GM12878 (cell line): ENCODE data around the gene ACADVL. TPM values are rescaled to one million over a fixed set of nuclear protein-coding genes. Genes with fewer than 3 reads are reported as not detected.

Source experiments
- ATAC-seq: fragments of 200-7000 bp; cut with Tn5 transposase; 3 replicates; pipeline ENCODE4 v1.9.1; 2020; ENCODE audit warnings: mild to moderate bottlenecking, moderate library complexity
- BruUV-seq: library from RNA; stranded (reverse); fragments of 400-500 nt; replicated peaks from 2 replicates; lab custom pipeline; 2021; lab: Mats Ljungman, UMichigan
- CTCF ChIA-PET: fragments of 300-600 bp; sonication (Branson Sonifier 250); formaldehyde crosslinking; extraction: SDS; loops from one replicate; lab custom pipeline; 2021; ENCODE audit warnings: inconsistent platforms; lab: Yijun Ruan, JAX
- POLR2A ChIA-PET: fragments of 350-600 bp; formaldehyde crosslinking; extraction: SDS; loops from one replicate; lab custom pipeline; 2021; ENCODE audit warnings: inconsistent platforms; lab: Charles Lee
- RAD21 ChIA-PET: fragments of 300-600 bp; sonication (Branson Sonifier 250); formaldehyde crosslinking; loops from one replicate; lab custom pipeline; 2023; ENCODE audit warnings: antibody characterized with exemption; ENCODE audit not compliant: unreplicated experiment; lab: Charles Lee
- SMC1A ChIA-PET: fragments of 300-600 bp; sonication (Branson Sonifier 250); formaldehyde crosslinking; loops from one replicate; lab custom pipeline; 2023; ENCODE audit not compliant: unreplicated experiment, uncharacterized antibody; lab: Charles Lee
- DNase-seq: peaks from one replicate; pipeline ENCODE4 v3.0.0-alpha.2; 2011; ENCODE audit warnings: low read depth, low spot score
- FAIRE-seq: peaks from 3 replicates; lab custom pipeline; 2011; peaks lifted over from hg19 to GRCh38; lab: Jason Lieb, UNC
- H2AFZ ChIP-seq: 2 replicates; pipeline ENCODE4 v1.6.0; 2011; ENCODE audit warnings: low read depth, low read length, control low read depth; ENCODE audit not compliant: control insufficient read depth
- H3K27ac ChIP-seq: 2 replicates; pipeline ENCODE4 v1.5.1; 2011; ENCODE audit warnings: control low read depth; ENCODE audit not compliant: control insufficient read depth, insufficient read depth
- H3K27me3 ChIP-seq, 2 experiments: replicated peaks in 1 of 2; 2 replicates each; pipeline versions ENCODE4 v1.6.0 to v1.6.1; 2011; ENCODE audit warnings: low read length in 1 of 2; ENCODE audit not compliant: control insufficient read depth in 2 of 2, insufficient read depth in 2 of 2
- H3K36me3 ChIP-seq, 2 experiments: 2 replicates each; pipeline ENCODE4 v1.5.1; 2011; ENCODE audit warnings: low read length in 1 of 2; ENCODE audit not compliant: control insufficient read depth in 2 of 2, insufficient read depth in 2 of 2
- H3K4me1 ChIP-seq: 2 replicates; pipeline ENCODE4 v1.6.1; 2011; ENCODE audit warnings: mild to moderate bottlenecking, low read length, moderate library complexity, mixed read lengths; ENCODE audit not compliant: control insufficient read depth, insufficient read depth
- H3K4me2 ChIP-seq: 2 replicates; pipeline ENCODE4 v1.6.0; 2011; ENCODE audit warnings: control low read depth; ENCODE audit not compliant: control insufficient read depth, insufficient read depth
- H3K4me3 ChIP-seq: fragments of 200-600 bp; sonication (generic); 2 replicates; pipeline ENCODE4 v1.5.1; 2016
- H3K79me2 ChIP-seq: 2 replicates; pipeline ENCODE4 v1.6.0; 2011; ENCODE audit warnings: low read length; ENCODE audit not compliant: control insufficient read depth, insufficient read depth
- H3K9ac ChIP-seq: 2 replicates; pipeline ENCODE4 v1.8.0; 2011; ENCODE audit warnings: low read length, control low read depth, mixed read lengths; ENCODE audit not compliant: control insufficient read depth, insufficient read depth
- H3K9me3 ChIP-seq: replicated peaks from 3 replicates; pipeline ENCODE4 v1.5.1; 2011; ENCODE audit warnings: mild to moderate bottlenecking, low read length; ENCODE audit not compliant: control insufficient read depth, insufficient read depth
- H4K20me1 ChIP-seq: 2 replicates; pipeline ENCODE4 v1.6.0; 2011; ENCODE audit not compliant: control insufficient read depth, insufficient read depth
- ETV6 ChIP-seq, 2 experiments: fragments of 450-650 bp in 1 of 2; IDR thresholded peaks in 1 of 2; conservative IDR thresholded peaks in 1 of 2; 2 replicates each; pipeline ENCODE4 v1.6.1; 2014; ENCODE audit warnings: antibody characterized with exemption in 1 of 2, borderline replicate concordance in 1 of 2, low read depth in 1 of 2, mild to moderate bottlenecking in 1 of 2, moderate library complexity in 1 of 2
- MYB ChIP-seq: fragments of 150-350 bp; IDR thresholded peaks from 2 replicates; pipeline ENCODE4 v1.6.1; 2014; ENCODE audit warnings: mild to moderate bottlenecking, low read depth, low read length, borderline replicate concordance
- NBN ChIP-seq: fragments of 450-650 bp; IDR thresholded peaks from 2 replicates; pipeline ENCODE4 v1.6.1; 2016
- PAX5 ChIP-seq: IDR thresholded peaks from 2 replicates; pipeline ENCODE4 v1.6.1; 2011; ENCODE audit warnings: low read depth, low read length, borderline replicate concordance
- POLR2A ChIP-seq: IDR thresholded peaks from 2 replicates; pipeline ENCODE4 v1.6.1; 2011; ENCODE audit warnings: low read depth, mild to moderate bottlenecking, low read length
- POU2F2 ChIP-seq: IDR thresholded peaks from 3 replicates; pipeline ENCODE4 v1.6.1; 2011; ENCODE audit warnings: low read depth, mild to moderate bottlenecking, low read length, borderline replicate concordance
- RAD51 ChIP-seq: fragments of 450-650 bp; IDR thresholded peaks from 2 replicates; pipeline ENCODE4 v1.6.1; 2016; ENCODE audit warnings: moderate library complexity, mild to moderate bottlenecking, inconsistent platforms
- SIN3A ChIP-seq: IDR thresholded peaks from 2 replicates; pipeline ENCODE4 v1.6.1; 2012; ENCODE audit warnings: low read depth, low read length, improper control_type of control experiment
- SIX5 ChIP-seq: IDR thresholded peaks from 2 replicates; pipeline ENCODE4 v1.6.1; 2011; ENCODE audit warnings: mild to moderate bottlenecking, low read depth, low read length, moderate library complexity; ENCODE audit not compliant: severe bottlenecking
- SRF ChIP-seq, 2 experiments: IDR thresholded peaks; 2 replicates each; pipeline ENCODE4 v1.6.1; 2011; ENCODE audit warnings: low read depth in 2 of 2, low read length in 2 of 2, mild to moderate bottlenecking in 1 of 2, moderate library complexity in 1 of 2
- STAT3 ChIP-seq: IDR thresholded peaks from 2 replicates; pipeline ENCODE4 v1.6.1; 2011; ENCODE audit warnings: low read depth, low read length, improper control_type of control experiment
- ZNF384 ChIP-seq: IDR thresholded peaks from 2 replicates; pipeline ENCODE4 v1.6.1; 2012; ENCODE audit warnings: low read depth, mild to moderate bottlenecking, low read length, improper control_type of control experiment, borderline replicate concordance
- WGBS: methylation state at CpG from one replicate; pipeline ENCODE4 v1.1.6; 2016; ENCODE audit warnings: low lambda C conversion rate; ENCODE audit not compliant: insufficient replicate concordance, insufficient coverage; ENCODE audit errors: missing lambda C conversion rate; 5-methylcytosine and 5-hydroxymethylcytosine counted together
- in situ Hi-C: fragments of 300-500 bp; cut with MboI; formaldehyde crosslinking; loops from 9 replicates; pipeline ENCODE4 v1.14.3; 2018; ENCODE audit warnings: mixed read lengths
- intact Hi-C: fragments of 100-400 bp; cut with micrococcal nuclease; formaldehyde crosslinking; loops from one replicate; pipeline ENCODE4 v1.14.2; 2022; ENCODE audit not compliant: unreplicated experiment
- polyA plus RNA-seq, 11 experiments: library from polyadenylated mRNA; depleted of rRNA in 4 of 11; unstranded in 6 of 11; stranded (reverse) in 5 of 11; fragments of >200 nt; fragmentation: Nextera tagmentation in 4 of 11; fragmentation: Illumina TruSeq in 1 of 11; extraction: Ambion mirVana in 4 of 11; extraction: Trizol in 1 of 11; gene quantifications; 1 replicate in 1 of 11; 2 replicates in 10 of 11; pipeline versions ENCODE4 v1.2.1 to v1.2.3, GENCODE V29; 2011 to 2016; ENCODE audit warnings: inconsistent platforms in 2 of 11, missing spikeins in 2 of 11, low read depth in 1 of 11
- total RNA-seq, 4 experiments: library from RNA; depleted of rRNA in 3 of 4; stranded (reverse); fragments of >200 nt in 3 of 4; fragmentation: Illumina TruSeq in 1 of 4; extraction: Trizol in 1 of 4; gene quantifications; 2 replicates each; pipeline versions ENCODE4 v1.2.1 to v1.2.3, GENCODE V29; 2013 to 2021
- TF ChIP-seq, protein P1 (sequence below): fragments of 450-650 bp; IDR thresholded peaks from 2 replicates; pipeline ENCODE4 v1.6.1; 2018; ENCODE audit warnings: borderline replicate concordance, mild to moderate bottlenecking; ENCODE audit not compliant: partially characterized antibody
- TF ChIP-seq, protein P2 (sequence below): fragments of 450-650 bp; formaldehyde crosslinking; IDR thresholded peaks from 2 replicates; pipeline ENCODE4 v1.4.0; 2022; ENCODE audit warnings: mild to moderate bottlenecking, moderate library complexity

Gene ACADVL
- total and polyA plus RNA-seq, 10 of the 15 experiments (the other 5 are each of a cell fraction or from before 2014, with no cell fraction given) = 25.4 to 232 (median 180) TPM

DNA sequence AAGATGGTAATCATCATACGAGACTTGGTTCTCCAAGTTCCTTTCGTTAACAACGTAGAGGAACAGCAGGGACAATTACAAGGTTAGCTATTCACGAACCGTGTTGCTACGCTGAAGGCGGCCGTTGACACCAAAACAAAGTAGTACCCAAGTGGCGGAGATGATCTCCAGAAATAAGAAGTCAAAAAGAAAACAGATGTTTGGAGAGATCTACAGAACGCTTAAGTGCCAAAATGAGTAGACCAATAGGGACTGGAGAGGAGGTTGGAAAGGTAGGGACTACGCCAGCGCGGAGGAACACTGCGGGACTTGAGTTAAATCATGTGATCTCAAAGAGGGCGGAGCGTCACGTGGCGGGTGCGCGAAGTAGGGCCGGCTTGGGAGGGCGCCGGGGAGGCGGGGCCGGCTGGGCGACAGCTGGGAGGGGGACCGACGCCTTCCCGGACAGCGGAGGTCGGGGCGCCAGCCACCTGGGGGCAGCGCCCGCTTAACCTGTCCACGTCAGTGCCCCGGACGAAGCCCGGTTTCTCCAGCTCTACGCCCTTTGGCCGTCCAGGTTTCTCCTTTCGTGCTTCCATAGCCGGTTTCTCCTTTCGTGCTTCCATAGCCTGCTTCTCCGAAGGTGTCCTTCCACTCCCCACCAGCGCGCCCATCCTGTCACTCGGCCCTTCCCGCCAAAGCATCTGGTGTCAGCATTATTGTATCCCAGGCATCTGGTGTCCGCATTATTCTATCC, 23.1 kb downstream of the ACADVL start:
- H3K36me3 ChIP-seq = peaks cover 10 to 19% of the 10 kb centered on the region in 2 experiments; a peak in 3 of 4 replicates
- DNase-seq (peak; percentile 81), ATAC-seq (peak; percentile 56), FAIRE-seq (peak; percentile 93)
- H3K4me3 ChIP-seq = peak overlapping the region; percentile 83
- ChIA-PET RAD21 (interaction anchor here (1.0 to 6.3 kb wide), 6 partner anchors 8 to 109 kb away, joined by 3 to 51 read pairs (median 6); partner anchors contain the start of genes ACADVL, ACAP1, CTDNEP1 and DLG4), CTCF (interaction anchor here (0.7 to 6.0 kb wide), 3 partner anchors 10 to 197 kb away, joined by 3 to 70 read pairs (median 6); partner anchors contain the start of genes ACADVL and DLG4), POLR2A (interaction anchor here (0.9 to 7.3 kb wide), 7 partner anchors 7 to 204 kb away, joined by 3 to 99 read pairs (median 8); partner anchors contain the start of genes ACADVL, CTDNEP1, DLG4 and DVL2), SMC1A (interaction anchor here (1.0 to 4.3 kb wide), 5 partner anchors 8 to 94 kb away, joined by 3 to 34 read pairs (median 5); partner anchors contain the start of genes ACADVL, ACAP1, CTDNEP1 and DLG4)
- H4K20me1 ChIP-seq = no peaks in the 10 kb centered on the region
- no peaks in the 10 kb centered on the region for H3K9me3 ChIP-seq
- H3K9ac ChIP-seq = peak overlapping the region; percentile 93
- intact Hi-C loops (loop anchor here (1.0 to 5.0 kb wide), 2 partner anchors 7 to 64 kb away; partner anchors contain the start of gene EIF5A), in situ Hi-C loops (no loop called here)
- H3K27ac ChIP-seq = peak overlapping the region; percentile 67
- H2AFZ ChIP-seq = peak overlapping the region; percentile 70
- peak overlapping the region; percentile 88 for H3K4me2 ChIP-seq
- H3K79me2 ChIP-seq = peaks cover 43% of the 10 kb centered on the region
- WGBS = 9% methylated on average over 49 of the region's 49 CpGs
- H3K27me3 ChIP-seq = no peaks in the 10 kb centered on the region
- no TSS peak for BruUV-seq
- H3K4me1 ChIP-seq = peaks cover 16% of the 10 kb centered on the region
- TF ChIP-seq PAX5 (peak; percentile 55; the same call in 1 of the 2 replicates), SIX5 (no peak), ETV6 (conservative IDR thresholded peaks at IDR 0.05 in 1 of 2, IDR thresholded peaks at IDR 0.05 in 1 of 2; ENCODE audit: borderline replicate concordance in 1 of 2, low read depth in 1 of 2) (0 out of 4 replicates have a peak, but pooled peaks of 1 of the 2 experiments have one; percentile 20), ZNF384 (no peak), STAT3 (no peak), SIN3A (peak; percentile 97), RAD51 (peak; percentile 99), POLR2A (peak; percentile 65), MYB (no peak), NBN (peak; percentile 95), POU2F2 (peak; percentile 76; the same call in 2 of the 3 replicates), SRF (IDR thresholded peaks at IDR 0.05; ENCODE audit: low read depth in 2 of 2, low read length in 2 of 2) (0 out of 4 replicates have a peak, but pooled peaks of 1 of the 2 experiments have one; percentile 23)
- TF ChIP-seq, protein P1, sequence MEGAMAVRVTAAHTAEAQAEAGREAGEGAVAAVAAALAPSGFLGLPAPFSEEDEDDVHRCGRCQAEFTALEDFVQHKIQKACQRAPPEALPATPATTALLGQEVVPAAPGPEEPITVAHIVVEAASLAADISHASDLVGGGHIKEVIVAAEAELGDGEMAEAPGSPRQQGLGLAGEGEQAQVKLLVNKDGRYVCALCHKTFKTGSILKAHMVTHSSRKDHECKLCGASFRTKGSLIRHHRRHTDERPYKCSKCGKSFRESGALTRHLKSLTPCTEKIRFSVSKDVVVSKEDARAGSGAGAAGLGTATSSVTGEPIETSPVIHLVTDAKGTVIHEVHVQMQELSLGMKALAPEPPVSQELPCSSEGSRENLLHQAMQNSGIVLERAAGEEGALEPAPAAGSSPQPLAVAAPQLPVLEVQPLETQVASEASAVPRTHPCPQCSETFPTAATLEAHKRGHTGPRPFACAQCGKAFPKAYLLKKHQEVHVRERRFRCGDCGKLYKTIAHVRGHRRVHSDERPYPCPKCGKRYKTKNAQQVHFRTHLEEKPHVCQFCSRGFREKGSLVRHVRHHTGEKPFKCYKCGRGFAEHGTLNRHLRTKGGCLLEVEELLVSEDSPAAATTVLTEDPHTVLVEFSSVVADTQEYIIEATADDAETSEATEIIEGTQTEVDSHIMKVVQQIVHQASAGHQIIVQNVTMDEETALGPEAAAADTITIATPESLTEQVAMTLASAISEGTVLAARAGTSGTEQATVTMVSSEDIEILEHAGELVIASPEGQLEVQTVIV = peak; percentile 70
- TF ChIP-seq, protein P2, sequence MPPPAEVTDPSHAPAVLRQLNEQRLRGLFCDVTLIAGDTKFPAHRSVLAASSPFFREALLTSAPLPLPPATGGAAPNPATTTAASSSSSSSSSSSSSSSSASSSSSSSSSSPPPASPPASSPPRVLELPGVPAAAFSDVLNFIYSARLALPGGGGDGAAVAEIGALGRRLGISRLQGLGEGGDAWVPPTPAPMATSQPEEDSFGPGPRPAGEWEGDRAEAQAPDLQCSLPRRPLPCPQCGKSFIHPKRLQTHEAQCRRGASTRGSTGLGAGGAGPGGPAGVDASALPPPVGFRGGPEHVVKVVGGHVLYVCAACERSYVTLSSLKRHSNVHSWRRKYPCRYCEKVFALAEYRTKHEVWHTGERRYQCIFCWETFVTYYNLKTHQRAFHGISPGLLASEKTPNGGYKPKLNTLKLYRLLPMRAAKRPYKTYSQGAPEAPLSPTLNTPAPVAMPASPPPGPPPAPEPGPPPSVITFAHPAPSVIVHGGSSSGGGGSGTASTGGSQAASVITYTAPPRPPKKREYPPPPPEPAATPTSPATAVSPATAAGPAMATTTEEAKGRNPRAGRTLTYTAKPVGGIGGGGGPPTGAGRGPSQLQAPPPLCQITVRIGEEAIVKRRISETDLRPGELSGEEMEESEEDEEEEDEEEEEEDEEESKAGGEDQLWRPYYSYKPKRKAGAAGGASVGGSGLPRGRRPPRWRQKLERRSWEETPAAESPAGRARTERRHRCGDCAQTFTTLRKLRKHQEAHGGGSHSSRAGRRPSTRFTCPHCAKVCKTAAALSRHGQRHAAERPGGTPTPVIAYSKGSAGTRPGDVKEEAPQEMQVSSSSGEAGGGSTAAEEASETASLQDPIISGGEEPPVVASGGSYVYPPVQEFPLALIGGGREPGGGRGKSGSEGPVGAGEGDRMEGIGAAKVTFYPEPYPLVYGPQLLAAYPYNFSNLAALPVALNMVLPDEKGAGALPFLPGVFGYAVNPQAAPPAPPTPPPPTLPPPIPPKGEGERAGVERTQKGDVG = no peak
